ENCODE data around the gene ELK1.
"Not testable (repeated sequence)": the region's sequence is repeated elsewhere in the genome, so short reads cannot be mapped to it uniquely, and the experiment has no call there.

ELK1 gene

GRCh38 chrX:47610511-47610910 is 39.9 kb downstream of the ELK1 start:
- no peak for DNase-seq

- no peak for DNase-seq
Observed at GRCh38 chrX:47608130-47608810, 42.1 kb downstream of the ELK1 start.

- DNase-seq, result no peak
Observed at GRCh38 chrX:47607091-47607490, 43.3 kb downstream of the ELK1 start.

- DNase-seq, result no peak
Observed at GRCh38 chrX:47605024-47605423, 45.3 kb downstream of the ELK1 start.

GRCh38 chrX:47603125-47603524 is 47.2 kb downstream of the ELK1 start:
- DNase-seq, result not testable (repeated sequence)

GRCh38 chrX:47597222-47597621 is 53.1 kb downstream of the ELK1 start:
- DNase-seq, result no peak

GRCh38 chrX:47596256-47596655 is 54.1 kb downstream of the ELK1 start:
- no peak for DNase-seq

- DNase-seq, result no peak
Observed at GRCh38 chrX:47595716-47596251, 54.6 kb downstream of the ELK1 start.

GRCh38 chrX:47593522-47593921 is 56.8 kb downstream of the ELK1 start:
- no peak for DNase-seq

GRCh38 chrX:47590984-47591383 is 59.4 kb downstream of the ELK1 start:
- no peak for DNase-seq

- no peak for DNase-seq
Observed at GRCh38 chrX:47587906-47588735, 62.2 kb downstream of the ELK1 start.

- no peak for DNase-seq
Observed at GRCh38 chrX:47587091-47587891, 63.1 kb downstream of the ELK1 start.

GRCh38 chrX:47586043-47586787 is 64.1 kb downstream of the ELK1 start:
- DNase-seq, result no peak
